GM19025 (cell line): Measurements from ENCODE around the gene MYO3B.

ENCODE experiments used
- ATAC-seq: cut with Tn5 transposase; IDR thresholded peaks from one replicate; pipeline ENCODE4 v1.9.1; 2021; ENCODE audit warnings: mild to moderate bottlenecking, low read depth, moderate library complexity; ENCODE audit not compliant: unreplicated experiment

MYO3B gene

GRCh38 chr2:170229125-170229524, 51.2 kb downstream of the MYO3B start:
- no peak for ATAC-seq

GRCh38 chr2:170229744-170230143, 51.8 kb downstream of the MYO3B start:
- no peak for ATAC-seq

DNA sequence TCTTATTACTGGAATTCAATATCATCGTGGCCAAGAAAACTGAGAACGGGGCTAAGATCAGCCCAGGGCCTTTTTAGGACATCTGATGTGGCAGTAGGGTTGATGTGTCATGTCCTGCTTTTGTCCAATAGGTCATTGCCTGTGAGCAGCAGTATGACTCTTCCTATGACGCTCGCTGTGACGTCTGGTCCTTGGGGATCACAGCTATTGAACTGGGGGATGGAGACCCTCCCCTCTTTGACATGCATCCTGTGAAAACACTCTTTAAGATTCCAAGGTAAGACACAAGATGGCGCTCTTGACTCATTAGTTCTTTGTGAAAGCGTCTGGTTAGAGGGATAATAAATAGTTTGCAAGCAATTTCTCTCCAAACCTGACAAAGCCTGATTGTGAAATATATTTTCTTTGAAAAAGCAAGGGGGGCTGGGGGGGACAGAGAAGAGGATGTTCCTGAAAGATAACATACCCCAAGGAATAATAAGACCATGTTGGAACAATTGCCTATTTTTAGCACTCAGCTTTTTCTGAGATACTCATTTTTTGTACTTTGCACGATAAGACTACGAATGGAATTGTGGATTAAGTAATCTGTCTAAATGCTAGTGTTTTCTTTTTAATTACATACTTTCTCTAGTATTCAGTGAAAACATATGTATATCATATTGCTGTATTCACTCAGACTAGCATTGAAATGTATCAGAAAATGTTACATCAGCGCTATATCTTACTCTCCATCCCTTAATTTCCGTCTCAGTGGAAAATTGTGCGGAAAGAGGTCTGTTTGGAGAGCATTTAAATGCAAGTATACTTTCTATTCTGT, 58.1 kb downstream of the MYO3B start:
- ATAC-seq, result no peak

- ATAC-seq, result no peak
These were observed 58.7 kb downstream of the MYO3B start for GRCh38 chr2:170236680-170237047.

DNA sequence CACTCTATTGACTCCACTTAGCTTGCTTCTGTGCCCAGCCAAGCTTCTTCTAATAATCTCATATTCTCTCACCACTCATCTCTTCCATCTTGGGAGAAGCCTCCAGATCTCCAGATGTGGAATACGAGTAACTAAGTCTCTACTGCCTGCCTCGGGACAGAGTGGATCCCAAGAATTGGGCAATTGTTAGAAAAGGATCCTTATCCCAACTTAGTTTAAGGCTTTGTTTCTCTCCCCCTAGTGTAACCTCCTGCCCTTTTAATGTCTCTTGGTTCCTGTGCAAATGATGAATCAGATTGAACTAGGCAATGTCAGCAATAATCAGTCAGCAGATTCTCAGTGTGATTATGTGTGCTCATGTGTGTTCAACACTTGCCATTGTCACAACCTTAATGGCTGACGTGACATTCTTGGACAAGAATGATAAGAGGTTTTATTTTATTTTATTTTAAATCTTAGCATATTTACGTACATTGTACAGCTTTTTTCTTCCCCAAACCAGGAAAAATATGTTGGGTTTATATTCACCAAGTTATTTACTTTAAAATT, 59.7 kb downstream of the MYO3B start:
- no peak for ATAC-seq

- ATAC-seq, result no peak
These were observed 60.8 kb downstream of the MYO3B start for GRCh38 chr2:170238776-170239175.

GRCh38 chr2:170240629-170241028, 62.7 kb downstream of the MYO3B start:
- ATAC-seq, result no peak

DNA sequence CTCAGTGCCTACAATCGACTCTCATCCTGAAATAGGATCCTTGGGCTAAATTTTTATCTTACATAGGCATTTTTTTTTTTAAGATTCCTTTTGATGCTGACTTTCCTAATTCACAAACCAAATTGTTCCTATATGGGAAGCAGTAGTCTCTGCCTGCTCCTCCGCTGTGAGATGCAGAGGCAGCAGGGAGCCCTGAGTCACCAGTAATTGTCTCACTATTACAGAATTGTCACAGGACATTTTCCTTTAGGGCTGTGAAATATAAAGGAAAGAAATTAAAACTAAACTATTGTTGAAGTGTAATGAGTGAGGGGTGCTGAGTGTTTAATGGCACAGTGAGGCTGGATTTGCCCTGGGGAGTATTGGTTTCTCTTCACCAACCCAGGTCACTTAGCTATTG, 63.8 kb downstream of the MYO3B start:
- ATAC-seq, result no peak

GRCh38 chr2:170243118-170243837, 65.3 kb downstream of the MYO3B start:
- ATAC-seq, result no peak

DNA sequence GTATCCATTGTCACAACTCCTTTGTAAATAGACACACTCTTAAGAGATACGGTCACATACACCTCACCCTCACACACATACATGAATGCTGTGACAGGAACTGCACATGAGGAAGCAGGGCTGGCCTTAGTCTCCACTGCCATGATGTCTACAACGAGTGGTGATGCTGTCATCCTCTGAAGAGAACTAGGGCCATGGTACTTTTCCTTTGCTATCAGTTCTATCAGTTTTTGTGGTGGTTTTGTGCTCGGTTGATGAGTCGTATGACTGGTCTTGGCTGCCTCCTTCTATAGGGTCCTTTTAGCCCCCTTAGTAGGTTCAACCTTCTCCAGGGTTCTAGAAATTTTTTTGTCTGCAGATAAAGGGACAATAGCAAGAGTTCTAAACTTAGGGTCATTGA, 66.0 kb downstream of the MYO3B start:
- no peak for ATAC-seq

DNA sequence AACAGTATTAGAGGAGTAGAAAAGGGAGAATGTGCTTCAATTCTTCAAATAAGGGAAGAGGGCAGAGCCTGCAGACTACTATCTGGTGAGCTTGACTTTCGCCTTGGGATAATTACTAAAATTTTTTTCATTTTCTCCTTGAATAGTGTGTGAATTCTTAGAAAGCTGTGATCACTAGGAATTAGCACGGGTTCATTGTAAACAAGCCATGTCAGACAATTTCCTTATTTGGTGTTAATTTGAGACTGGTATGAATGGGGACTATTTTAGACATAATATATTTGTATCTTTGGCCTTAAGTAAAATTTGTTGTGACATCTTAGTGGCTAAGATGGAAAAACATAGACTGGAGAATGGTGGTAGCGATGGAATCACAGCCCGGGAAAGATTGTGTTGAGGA, 66.6 kb downstream of the MYO3B start:
- no peak for ATAC-seq

GRCh38 chr2:170245312-170245711, 67.4 kb downstream of the MYO3B start:
- ATAC-seq, result no peak

DNA sequence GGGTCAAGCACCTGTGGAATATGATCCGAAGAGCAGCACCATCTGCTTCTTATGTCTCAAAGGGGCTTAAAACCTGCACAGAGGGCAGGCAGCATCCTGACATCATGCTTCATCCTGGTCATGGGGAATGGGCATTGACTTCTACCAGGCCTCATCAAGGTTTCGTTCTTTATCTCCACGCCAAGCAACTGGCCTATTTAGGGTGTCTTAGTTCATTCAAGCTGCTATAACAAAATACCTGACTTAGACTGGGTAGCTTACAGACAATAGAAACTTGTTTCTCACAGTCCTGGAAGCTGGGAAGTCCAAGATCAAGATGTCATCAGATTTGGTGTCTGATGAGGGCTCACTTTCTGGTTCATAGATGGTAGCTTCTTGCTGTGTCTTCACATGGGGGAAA, 69.4 kb downstream of the MYO3B start:
- no peak for ATAC-seq

DNA sequence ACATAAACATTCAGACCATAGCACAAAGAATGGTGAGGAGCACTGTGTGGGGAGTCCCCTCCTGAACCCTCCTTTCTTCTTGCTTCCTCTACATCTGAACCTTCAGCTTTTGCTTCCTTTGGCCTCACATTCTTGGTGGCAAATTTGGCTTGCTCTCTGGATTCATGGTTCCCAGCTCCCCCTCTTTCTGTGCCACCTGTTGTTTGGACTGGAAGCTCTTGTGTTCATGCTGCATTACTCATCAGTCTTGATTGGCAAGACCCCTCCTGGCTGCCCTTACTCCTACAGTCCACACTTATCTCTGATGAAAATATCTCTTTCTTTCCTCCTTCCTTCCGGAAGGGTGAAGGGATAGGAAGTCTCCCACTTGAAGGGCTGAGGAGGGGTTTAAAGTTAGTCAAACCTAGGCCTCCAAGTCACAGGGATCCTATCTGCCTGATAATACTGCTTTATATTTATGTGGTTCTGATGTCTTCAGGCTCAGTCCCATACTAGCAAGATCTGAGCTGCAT, 70.0 kb downstream of the MYO3B start:
- ATAC-seq, result no peak

DNA sequence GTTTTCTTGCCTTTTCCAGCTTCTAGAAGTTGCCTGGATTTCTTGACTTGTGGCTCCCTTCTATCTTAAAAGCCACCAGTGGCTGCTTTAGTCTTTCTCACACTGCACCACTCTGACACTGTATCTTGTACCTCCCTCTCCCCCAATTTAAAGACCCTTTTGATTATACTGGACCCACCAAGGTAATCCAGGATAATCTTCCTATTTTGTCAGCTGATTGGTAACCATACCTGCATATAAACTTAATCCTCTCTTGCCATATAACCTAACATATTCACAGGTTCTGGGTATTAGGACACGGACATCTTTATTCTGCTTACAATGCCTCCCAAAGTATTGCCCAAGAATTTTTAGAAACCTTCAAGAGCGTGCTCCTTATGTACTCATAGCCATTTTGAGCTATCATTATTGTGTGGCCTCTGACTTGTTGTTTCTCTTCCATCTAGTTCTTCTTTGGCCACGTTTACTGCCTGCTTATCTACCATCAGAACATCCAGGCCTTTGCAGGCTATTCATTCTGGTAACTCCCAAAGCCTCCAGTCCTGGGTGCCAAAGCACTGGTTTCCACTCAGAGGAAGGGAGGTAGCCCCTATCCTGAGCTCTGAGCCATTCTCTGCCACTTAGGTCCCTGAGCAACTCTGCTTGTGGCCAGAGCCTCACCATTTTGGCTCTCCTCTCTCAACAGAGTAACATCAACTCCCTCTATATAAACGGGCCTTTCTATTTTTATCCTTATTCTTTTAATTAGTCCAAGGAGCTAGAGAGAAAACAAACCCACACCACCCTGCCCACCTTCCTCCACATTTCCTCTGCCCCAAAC, 70.8 kb downstream of the MYO3B start:
- no peak for ATAC-seq

GRCh38 chr2:170249761-170250160, 71.8 kb downstream of the MYO3B start:
- no peak for ATAC-seq

GRCh38 chr2:170250584-170250983, 72.6 kb downstream of the MYO3B start:
- ATAC-seq, result no peak

- ATAC-seq, result no peak
These were observed 74.5 kb downstream of the MYO3B start for GRCh38 chr2:170252414-170252813.

DNA sequence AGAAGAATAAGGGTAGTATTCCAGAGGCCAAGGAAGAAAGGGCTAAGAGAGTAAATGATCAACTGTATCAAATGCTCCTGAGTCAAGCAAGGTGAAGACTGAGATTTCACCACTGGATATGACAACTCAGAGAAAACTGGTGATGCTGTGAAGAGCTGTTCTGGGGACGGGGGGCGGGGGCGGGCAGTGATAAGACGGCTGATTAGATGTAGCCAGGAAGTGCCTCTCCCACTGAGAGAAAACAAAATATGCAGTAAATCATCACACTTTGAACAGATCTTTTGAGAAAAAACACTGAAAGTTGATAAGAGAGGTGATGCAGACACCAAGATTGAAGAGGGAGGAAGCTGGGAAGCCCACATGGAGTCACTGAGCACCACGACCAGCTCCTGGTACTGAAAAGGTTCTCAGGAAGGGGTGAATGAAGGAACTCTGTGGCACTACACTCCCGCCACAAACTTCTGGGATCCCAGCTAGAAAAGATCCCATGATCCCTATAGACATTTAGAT, 75.8 kb downstream of the MYO3B start:
- no peak for ATAC-seq

- ATAC-seq, result no peak
These were observed 76.4 kb downstream of the MYO3B start for GRCh38 chr2:170254293-170254732.
